NCI-H146 treated with DMSO at 0.1 percent for 48 hours (cell line): Measurements from ENCODE around the gene ACOX1.

ENCODE experiments used
- DNase-seq: peaks from one replicate; lab custom pipeline; 2025; ENCODE audit not compliant: unreplicated experiment; lab: John Stamatoyannopoulos, UW

ACOX1 gene

GRCh38 chr17:75893305-75894048, 85.5 kb downstream of the ACOX1 start:
- no peak for DNase-seq

- DNase-seq: no peak
Observed at GRCh38 chr17:75892556-75893224, 86.3 kb downstream of the ACOX1 start.

- DNase-seq: no peak
Observed at GRCh38 chr17:75891605-75892555, 87.1 kb downstream of the ACOX1 start.
